HG02981 (cell line): Measurements from ENCODE around the gene RNF114.
"Not testable (repeated sequence)": the region's sequence is repeated elsewhere in the genome, so short reads cannot be mapped to it uniquely, and the experiment has no call there.

Source experiments
- ATAC-seq: cut with Tn5 transposase; IDR thresholded peaks from one replicate; pipeline ENCODE4 v1.9.1; 2021; ENCODE audit warnings: mild to moderate bottlenecking, moderate library complexity; ENCODE audit not compliant: unreplicated experiment

Gene RNF114

GRCh38 chr20:49925901-49926454, 10.2 kb upstream of the RNF114 start:
- no peak for ATAC-seq

GRCh38 chr20:49928411-49929141, 7.6 kb upstream of the RNF114 start:
- no peak for ATAC-seq

GRCh38 chr20:49929142-49929494, 7.1 kb upstream of the RNF114 start:
- ATAC-seq = no peak

- no peak for ATAC-seq
Measured at GRCh38 chr20:49935746-49936152, 448 bp upstream of the RNF114 start.

GRCh38 chr20:49937027-49937929, 1.1 kb downstream of the RNF114 start:
- ATAC-seq = no peak

GRCh38 chr20:49938173-49939163, 2.3 kb downstream of the RNF114 start:
- no peak for ATAC-seq

- no peak for ATAC-seq
Measured at GRCh38 chr20:49941456-49941855, 5.3 kb downstream of the RNF114 start.

GRCh38 chr20:49942303-49942702, 6.1 kb downstream of the RNF114 start:
- no peak for ATAC-seq

- ATAC-seq = no peak
Measured at GRCh38 chr20:49942942-49943341, 6.7 kb downstream of the RNF114 start.

GRCh38 chr20:49945306-49945700, 9.1 kb downstream of the RNF114 start:
- ATAC-seq = no peak

- ATAC-seq = no peak
Measured at GRCh38 chr20:49945701-49946477, 9.7 kb downstream of the RNF114 start.

- no peak for ATAC-seq
Measured at GRCh38 chr20:49948178-49948577, 12.0 kb downstream of the RNF114 start.

GRCh38 chr20:49948809-49949507, 12.8 kb downstream of the RNF114 start:
- ATAC-seq = no peak

GRCh38 chr20:49951151-49951550, 15.0 kb downstream of the RNF114 start:
- ATAC-seq = no peak

GRCh38 chr20:49955167-49955566, 19.0 kb downstream of the RNF114 start:
- ATAC-seq = no peak

- not testable (repeated sequence) for ATAC-seq
Measured at GRCh38 chr20:49955830-49956396, 19.7 kb downstream of the RNF114 start.

- no peak for ATAC-seq
Measured at GRCh38 chr20:49956689-49957088, 20.5 kb downstream of the RNF114 start.

- not testable (repeated sequence) for ATAC-seq
Measured at GRCh38 chr20:49957089-49957938, 21.1 kb downstream of the RNF114 start.
